ENCODE measurements around the gene IGLL5.
"Not testable (repeated sequence)": the region's sequence is repeated elsewhere in the genome, so short reads cannot be mapped to it uniquely, and the experiment has no call there.

The IGLL5 gene

DNA sequence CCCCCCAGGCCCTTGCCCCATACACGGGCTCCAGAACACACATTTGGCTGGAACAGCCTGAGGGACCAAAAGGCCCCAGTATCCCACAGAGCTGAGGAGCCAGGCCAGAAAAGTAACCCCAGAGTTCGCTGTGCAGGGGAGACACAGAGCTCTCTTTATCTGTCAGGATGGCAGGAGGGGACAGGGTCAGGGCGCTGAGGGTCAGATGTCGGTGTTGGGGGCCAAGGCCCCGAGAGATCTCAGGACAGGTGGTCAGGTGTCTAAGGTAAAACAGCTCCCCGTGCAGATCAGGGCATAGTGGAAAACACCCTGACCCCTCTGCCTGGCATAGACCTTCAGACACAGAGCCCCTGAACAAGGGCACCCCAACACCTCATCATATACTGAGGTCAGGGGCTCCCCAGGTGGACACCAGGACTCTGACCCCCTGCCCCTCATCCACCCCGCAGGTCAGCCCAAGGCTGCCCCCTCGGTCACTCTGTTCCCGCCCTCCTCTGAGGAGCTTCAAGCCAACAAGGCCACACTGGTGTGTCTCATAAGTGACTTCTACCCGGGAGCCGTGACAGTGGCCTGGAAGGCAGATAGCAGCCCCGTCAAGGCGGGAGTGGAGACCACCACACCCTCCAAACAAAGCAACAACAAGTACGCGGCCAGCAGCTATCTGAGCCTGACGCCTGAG, 13.1 kb downstream of the IGLL5 start:
- not testable (repeated sequence) for DNase-seq (ENCODE audit: low read depth in 2 of 2)

GRCh38 chr22:22901578-22902218, 14.1 kb downstream of the IGLL5 start:
- DNase-seq (ENCODE audit: low read depth in 2 of 2): no peak

- DNase-seq (ENCODE audit: low read depth in 2 of 2): no peak
Observed at GRCh38 chr22:22902247-22903001, 14.8 kb downstream of the IGLL5 start.

DNA sequence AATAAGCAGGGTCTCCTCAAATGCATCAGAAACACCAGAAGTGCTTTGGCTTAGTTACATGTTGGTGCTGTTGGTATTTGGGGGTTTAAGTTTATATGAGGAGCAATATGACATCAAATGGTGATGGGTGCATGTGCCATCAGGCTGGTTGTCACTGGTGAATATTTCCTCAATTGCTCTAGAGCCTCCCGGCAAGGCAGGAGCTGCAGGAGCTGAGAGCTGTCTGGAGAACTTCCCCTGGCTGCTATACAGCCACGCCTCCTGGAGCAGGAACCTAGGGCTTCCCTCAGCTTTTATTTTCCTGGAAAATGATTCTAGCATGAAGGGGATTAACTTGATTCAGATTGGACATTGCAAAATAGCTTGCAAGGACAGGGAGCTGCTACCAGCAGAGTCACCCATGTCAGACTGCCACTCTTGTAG, 15.8 kb downstream of the IGLL5 start:
- no peak for DNase-seq (ENCODE audit: low read depth in 2 of 2)

GRCh38 chr22:22903781-22904192, 16.2 kb downstream of the IGLL5 start:
- DNase-seq (ENCODE audit: low read depth in 2 of 2): not testable (repeated sequence)

DNA sequence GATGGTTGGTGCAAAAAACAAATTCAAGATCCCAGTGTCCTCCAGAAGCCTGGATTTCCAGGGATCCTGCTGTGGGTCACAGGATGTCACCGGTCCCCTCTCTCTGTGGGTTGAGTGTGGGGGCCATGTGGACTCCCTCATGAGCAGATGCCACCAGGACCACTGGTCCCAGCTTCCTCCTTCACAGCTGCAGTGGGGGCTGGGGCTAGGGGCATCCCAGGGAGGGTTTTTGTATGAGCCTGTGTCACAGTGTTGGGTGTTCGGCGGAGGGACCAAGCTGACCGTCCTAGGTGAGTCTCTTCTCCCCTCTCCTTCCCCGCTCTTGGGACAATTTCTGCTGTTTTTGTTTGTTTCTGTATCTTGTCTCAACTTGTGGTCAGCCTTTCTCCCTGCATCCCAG, 17.1 kb downstream of the IGLL5 start:
- DNase-seq (ENCODE audit: low read depth in 2 of 2): not testable (repeated sequence)

GRCh38 chr22:22906391-22906790, 18.8 kb downstream of the IGLL5 start:
- DNase-seq (ENCODE audit: low read depth in 2 of 2): not testable (repeated sequence)

- DNase-seq (ENCODE audit: low read depth in 2 of 2): no peak
Observed at GRCh38 chr22:22906907-22907550, 19.4 kb downstream of the IGLL5 start.

DNA sequence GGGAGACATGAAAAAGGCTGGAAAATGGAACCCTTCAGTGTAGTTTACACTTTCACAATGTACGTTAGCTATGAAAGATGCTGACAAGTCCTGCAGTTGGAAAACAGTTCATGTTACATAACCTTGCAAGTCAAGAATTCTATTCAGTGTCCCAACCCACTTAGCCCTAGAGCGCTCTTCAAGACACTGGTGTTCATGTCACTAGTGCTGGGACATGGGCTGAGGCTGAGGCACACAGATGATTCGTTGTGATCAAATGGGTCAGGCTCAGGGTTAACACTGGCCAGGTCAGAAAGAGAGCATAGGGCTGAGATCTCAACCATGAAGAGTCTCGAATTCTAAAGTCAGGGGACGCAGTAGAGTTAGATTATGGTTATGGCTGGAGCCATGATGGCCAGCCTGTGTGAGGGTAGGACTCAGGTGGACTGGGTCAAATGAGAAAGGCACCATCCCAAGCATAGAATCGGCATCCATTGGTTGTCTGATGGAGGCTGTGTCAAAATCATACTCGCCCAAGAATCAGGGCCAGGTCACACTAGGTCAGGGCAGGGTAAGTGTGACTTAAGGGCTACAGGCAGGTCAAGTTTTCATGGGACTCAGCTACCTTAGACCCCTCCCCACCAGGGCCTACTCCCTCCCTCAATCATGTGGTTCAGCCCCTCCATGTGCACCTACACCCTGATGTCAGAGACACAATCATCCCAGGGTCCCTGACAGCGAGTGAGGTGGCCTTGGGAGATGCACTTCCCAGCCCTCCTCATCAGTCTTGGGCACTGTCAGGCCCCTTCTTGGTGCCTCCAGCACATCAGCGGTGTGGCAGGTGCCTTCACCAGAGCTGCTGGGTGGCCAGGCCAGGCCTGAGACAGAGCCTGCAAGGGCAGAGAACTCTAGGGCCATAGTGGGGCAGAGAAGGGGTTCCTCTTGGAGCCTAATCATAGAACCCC, 20.2 kb downstream of the IGLL5 start:
- DNase-seq (ENCODE audit: low read depth in 2 of 2): no peak

GRCh38 chr22:22908495-22908861, 20.9 kb downstream of the IGLL5 start:
- no peak for DNase-seq (ENCODE audit: low read depth in 2 of 2)

DNA sequence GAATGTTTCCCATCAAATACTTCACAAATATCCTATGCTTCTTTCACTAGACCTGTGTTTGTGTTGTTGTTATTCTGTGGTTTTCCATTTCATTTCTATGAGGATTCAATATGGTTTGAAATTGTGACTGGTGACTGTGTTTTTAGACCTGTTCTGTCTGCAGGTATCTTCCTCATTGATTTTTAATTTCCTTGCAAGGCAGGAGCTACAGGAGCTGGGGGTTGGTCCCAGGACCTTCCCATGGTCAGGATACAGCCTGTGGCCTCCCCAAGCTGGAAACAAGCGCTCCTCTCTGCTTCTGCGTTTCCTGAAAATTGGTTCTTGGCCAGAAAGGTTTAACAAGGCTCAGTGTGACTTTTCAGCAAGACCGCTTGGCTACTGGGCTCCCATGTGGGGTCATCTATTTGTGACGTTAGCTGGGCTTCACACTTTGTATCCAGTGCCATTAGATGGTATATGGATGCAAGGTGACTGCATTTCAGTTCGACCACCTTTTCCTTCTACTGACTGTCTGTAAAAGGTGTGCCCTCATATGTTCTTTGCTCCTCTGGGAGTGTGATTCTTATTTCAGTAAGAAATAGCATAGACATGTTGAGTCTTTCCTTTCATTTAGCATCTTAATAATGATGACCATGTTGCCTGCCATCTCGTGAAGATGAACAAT, 21.5 kb downstream of the IGLL5 start:
- DNase-seq (ENCODE audit: low read depth in 2 of 2): no peak

- DNase-seq (ENCODE audit: low read depth in 2 of 2): no peak
Observed at GRCh38 chr22:22909605-22910271, 22.1 kb downstream of the IGLL5 start.

DNA sequence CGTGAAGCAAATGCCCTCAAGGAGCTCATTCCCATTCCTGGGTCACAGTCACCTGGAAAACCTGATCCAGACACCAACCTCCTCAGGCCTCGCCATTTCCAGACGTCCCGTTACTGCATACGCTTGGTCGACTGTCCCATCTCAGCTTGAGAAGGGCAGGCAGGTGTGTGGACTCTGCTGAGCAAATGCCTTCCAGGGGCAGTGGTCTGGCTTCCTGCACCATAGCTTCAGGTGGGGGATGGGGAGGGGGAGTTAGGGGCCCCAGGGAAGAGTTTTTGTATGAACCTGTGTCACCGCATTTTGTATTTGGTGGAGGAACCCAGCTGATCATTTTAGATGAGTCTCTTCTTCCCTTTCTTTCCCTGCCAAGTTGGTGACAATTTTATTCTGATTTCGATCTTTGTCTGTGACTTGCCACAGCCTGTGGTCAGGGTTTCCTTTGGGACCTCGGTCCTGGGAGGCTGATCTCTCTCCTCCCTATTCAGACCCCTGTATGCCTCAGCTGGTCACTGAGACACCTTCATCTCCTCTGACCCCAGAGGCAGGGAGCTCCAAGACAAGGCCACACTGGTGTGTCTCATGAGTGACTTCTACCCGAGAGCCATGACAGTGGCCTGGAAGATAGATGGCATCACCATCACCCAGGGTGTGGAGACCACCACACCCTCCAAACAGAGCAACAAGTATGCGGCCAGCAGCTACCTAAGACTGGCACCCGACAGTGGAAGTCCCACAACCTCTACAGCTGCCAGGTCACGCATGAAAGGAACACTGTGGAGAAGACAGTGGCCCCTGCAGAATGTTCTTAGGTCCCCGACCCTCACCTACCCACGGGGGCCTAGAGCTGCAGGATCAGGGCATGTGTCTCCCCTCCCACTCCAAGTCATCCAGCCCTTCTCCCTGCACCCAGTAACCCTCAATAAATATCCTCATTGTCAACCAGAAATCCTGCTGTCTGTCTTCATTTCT, 22.9 kb downstream of the IGLL5 start:
- no peak for DNase-seq (ENCODE audit: low read depth in 2 of 2)

GRCh38 chr22:22911327-22912134, 23.9 kb downstream of the IGLL5 start:
- DNase-seq (ENCODE audit: low read depth in 2 of 2): no peak

GRCh38 chr22:22912135-22912987, 24.7 kb downstream of the IGLL5 start:
- DNase-seq (ENCODE audit: low read depth in 2 of 2): no peak

- no peak for DNase-seq (ENCODE audit: low read depth in 2 of 2)
Observed at GRCh38 chr22:22912988-22913253, 25.3 kb downstream of the IGLL5 start.

DNA sequence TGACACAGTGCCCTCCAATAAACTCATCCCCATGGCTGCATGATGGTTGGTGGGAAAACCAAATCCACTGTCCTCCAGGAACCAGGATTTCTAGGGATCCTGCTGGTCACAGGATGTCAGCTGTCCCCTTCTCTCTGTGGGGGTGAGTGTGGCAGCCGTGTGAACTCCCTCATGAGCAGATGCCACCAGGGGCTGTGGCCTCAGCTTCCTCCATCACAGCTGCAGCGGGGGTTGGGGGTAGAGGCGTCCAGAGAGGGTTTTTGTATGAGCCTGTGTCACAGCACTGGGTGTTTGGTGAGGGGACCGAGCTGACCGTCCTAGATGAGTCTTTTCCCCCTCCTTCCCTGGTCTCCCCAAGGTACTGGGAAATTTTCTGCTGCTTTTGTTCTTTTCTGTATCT, 26.4 kb downstream of the IGLL5 start:
- no peak for DNase-seq (ENCODE audit: low read depth in 2 of 2)
